Activated CD8-positive, alpha-beta memory T cell treated with anti-CD3 and anti-CD28 coated beads for 36 hours (primary cell): ENCODE results near the gene SPOCK1. TPM values are rescaled to one million over a fixed set of nuclear protein-coding genes. Genes with fewer than 3 reads are reported as not detected.

Experiments
- CTCF ChIA-PET: fragments of 350-600 bp; sonication (Branson Sonifier 250); formaldehyde crosslinking; loops from one replicate; lab custom pipeline; 2021; ENCODE audit warnings: antibody characterized with exemption; lab: Charles Lee
- POLR2A ChIA-PET: fragments of 350-600 bp; sonication (Branson Sonifier 250); formaldehyde crosslinking; loops from one replicate; lab custom pipeline; 2021; ENCODE audit warnings: antibody characterized with exemption; lab: Charles Lee
- total RNA-seq, 2 experiments: library from RNA; stranded (reverse); gene quantifications; one replicate each; pipeline ENCODE4 v1.2.3, GENCODE V29; 2021

The SPOCK1 gene
- total RNA-seq, 2 experiments from 2014 or later = not detected

- CTCF ChIA-PET = no interaction called here
- POLR2A ChIA-PET = no interaction called here
These were observed 183.4 kb downstream of the SPOCK1 start for GRCh38 chr5:137315534-137316345.

DNA sequence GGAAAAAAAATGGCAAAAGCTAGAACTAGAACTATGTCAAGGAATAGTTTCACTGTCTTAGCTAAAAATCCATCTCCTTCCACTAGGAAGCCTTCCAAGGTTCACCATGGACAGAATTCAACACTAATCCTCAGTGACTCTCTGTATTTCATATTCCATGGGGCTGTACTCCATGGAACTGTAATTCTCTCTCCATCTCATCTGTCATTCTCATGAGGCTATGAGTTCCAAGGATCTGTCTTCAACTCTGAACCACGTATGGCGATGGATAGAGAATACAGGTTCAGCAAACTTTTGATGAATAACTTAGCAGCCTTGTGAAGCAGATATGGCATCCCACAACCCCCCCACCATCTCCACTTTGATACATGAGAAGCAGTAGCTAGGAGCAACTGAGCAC is 184.0 kb downstream of the SPOCK1 start:
- ChIA-PET POLR2A (no interaction called here), CTCF (no interaction called here)

DNA sequence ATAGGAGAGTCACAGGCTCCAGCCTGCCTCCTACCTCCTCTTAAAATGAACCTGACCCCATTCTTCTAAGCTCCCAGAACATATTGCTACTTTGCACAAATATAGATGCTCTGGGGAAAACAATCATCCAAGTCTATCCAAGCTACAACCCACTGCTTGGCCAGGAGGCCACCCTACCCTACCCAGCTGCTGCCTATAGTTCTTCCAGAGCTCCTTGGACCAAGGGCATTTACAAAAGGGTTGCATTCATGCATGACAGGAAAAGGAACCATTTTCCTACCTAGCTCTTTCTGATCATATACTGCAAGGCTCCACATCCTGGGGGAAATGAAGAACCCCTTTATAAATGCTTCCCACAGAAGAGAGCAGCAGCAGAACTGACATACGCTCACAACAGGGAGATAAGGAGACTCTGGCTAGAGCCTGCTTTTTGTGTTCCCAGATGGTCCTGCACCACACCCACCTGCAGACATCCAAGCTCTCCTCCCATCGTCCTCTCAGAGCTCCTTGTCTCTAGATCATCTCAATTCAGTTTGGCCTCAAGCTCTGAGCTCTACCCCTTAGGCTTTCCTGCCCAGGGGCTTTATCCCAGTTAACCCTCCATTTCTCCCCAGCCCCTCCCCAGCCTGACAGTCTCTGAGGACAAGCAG is 185.5 kb downstream of the SPOCK1 start:
- CTCF ChIA-PET = no interaction called here
- POLR2A ChIA-PET = no interaction called here

GRCh38 chr5:137312011-137312410 is 187.1 kb downstream of the SPOCK1 start:
- ChIA-PET POLR2A (no interaction called here), CTCF (no interaction called here)

- ChIA-PET CTCF (no interaction called here), POLR2A (no interaction called here)
These were observed 188.9 kb downstream of the SPOCK1 start for GRCh38 chr5:137310051-137310730.

DNA sequence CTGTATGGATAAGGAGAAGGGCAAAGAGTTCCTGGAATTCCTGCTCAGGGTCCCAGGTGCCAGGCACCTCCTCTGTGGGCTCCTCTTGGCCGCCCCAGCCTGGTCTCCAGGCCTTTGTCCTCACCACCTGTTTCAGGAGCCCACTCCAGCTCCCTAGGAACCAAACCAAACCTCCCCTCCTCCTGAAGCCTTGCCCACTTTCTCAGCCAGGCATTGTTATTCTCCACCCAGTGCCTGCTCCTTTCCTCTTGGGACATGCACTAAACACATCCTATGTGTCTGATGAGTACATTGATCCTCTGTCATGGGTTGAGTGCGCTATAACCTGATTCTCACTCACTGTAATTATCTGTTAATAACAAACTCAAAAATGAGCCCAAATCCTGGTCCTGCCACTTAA is 189.8 kb downstream of the SPOCK1 start:
- POLR2A ChIA-PET = no interaction called here

GRCh38 chr5:137308311-137308710 is 190.8 kb downstream of the SPOCK1 start:
- ChIA-PET CTCF (no interaction called here), POLR2A (no interaction called here)

More for the DNA sequence above, 189.8 kb downstream of the SPOCK1 start:
- CTCF ChIA-PET = no interaction called here

DNA sequence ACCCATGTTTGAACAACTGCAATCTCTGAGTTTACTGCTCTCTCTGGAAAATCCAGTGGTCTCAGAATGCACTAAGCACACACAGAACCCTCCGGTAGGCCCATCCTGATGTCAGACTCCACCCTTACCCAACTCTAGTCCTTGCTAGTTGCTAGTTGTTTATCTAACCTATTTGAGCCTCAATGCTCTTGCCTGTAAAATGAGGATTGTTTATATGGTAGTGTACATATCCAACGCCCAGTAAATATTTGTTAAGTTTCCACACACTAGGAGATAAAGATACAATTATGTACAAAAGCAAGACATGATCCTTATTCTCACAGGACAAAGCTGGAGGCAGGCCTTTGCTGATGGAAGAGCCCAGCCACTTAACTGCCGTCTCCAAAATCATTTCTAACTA is 192.2 kb downstream of the SPOCK1 start:
- POLR2A ChIA-PET = no interaction called here
- CTCF ChIA-PET = no interaction called here

DNA sequence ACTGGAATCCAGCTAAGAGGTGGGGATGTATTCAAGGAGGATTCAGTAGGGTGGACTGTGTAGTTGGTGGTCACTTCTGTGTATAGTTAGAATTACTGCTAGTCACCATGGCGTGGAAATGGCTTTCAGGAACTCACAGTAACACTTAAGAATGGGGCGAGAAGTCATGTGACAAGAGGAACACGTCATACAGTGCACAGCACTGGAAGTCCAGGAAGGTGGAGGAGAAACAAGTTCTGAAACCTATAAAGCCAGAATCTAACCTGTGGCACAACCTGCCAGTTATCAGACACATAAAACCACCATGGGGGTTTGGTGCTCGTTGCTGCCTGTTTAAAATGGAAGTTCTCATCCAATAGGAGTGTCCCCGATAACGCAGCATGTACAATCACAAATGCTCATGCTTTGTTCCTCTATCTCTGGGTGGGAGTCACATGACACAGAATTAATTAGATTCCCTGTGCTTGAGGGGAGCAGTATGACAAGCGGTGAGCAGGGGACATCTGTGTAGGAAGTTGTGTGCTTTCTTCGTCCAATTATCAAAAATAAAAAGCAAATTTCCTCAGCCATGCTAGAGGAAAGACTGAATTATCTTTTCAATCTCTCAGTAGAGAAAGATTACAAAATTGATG is 193.0 kb downstream of the SPOCK1 start:
- ChIA-PET CTCF (no interaction called here), POLR2A (no interaction called here)

- CTCF ChIA-PET = no interaction called here
These were observed 194.8 kb downstream of the SPOCK1 start for GRCh38 chr5:137304226-137304874.

DNA sequence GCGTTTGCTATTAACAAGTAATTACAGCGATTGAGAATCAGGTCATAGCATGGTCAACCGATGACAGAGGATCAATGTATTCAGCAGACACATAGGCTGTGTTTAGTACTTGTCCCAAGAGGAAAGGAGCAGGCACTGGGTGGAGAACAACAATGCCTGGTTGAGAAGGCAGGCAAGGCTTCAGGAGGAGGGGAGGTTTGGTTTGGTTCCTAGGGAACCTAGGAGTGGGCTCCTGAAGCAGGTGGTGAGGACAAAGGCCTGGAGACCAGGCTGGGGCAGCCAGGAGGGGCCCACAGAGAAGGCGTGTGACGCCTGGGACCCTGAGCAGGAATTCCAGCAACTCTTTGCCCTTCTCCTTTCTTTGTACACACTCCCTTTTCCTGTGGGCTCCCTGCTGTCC is 195.6 kb downstream of the SPOCK1 start:
- ChIA-PET CTCF (no interaction called here), POLR2A (no interaction called here)

More at GRCh38 chr5:137304226-137304874, 194.8 kb downstream of the SPOCK1 start:
- POLR2A ChIA-PET = no interaction called here

DNA sequence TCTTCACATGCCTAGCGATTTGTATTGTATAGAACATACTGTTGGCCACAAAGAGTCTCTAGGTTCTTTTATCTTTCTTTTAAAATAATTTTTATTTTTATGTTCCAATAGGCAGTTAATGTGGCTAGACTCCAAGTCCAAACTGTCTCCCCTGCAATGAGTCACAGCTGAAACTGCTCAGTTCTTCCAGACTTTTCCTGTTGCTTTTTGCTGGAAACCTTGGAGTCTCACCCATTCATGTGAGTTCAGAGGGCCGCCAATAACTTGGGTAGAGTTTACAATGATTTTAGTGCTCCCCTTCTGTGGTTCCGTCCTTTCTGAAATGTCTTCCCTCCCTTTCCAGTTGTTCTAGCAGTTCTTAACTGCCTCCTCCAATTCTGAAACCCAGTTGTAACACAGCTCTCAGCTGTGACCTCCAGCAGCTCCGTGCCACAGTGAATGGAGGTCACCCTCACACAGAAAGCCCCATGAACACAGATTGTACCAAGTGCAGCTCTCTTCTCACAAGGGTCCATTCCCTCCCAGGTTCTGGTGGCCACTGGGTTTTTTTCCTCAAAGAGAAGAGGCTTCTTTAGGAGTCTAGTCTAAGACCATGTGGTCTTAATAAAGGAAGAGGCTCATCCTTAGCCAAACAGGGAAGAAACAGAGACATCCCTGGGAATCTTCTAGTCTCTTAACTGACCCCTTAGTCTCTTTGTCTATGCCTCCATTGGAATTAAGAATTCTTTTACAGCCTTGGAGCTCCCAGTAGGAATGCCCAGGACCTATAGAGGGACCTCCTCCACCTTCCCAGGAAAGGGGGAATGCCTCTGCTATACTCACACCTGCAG is 198.5 kb downstream of the SPOCK1 start:
- ChIA-PET POLR2A (no interaction called here), CTCF (no interaction called here)

DNA sequence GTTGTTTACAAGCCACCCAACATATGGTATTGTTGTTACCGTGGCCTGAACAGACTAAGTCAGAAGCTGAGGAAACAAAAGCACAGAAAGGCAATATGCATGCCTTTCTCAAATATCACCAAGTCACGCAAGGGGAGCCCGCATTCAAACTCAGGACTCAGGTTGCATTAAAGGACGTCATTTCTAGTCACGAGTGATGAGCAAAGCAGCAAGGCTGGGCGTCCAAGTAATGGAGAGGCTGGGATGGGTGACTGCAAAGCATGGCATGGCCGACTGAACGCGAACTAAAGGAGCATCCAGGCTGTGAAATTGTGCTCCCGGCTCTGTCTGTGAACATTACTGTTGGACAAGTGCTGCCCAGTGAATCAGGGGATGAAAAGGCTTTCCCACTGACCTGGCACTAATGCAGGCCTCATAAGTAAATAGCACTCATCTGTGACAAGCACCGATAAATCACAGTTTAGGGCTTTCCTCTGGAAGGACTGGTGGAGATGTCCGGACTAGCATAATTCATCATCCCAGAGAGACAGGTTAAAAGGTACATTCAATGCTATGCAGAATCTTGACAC is 202.8 kb downstream of the SPOCK1 start:
- ChIA-PET CTCF (no interaction called here), POLR2A (no interaction called here)

DNA sequence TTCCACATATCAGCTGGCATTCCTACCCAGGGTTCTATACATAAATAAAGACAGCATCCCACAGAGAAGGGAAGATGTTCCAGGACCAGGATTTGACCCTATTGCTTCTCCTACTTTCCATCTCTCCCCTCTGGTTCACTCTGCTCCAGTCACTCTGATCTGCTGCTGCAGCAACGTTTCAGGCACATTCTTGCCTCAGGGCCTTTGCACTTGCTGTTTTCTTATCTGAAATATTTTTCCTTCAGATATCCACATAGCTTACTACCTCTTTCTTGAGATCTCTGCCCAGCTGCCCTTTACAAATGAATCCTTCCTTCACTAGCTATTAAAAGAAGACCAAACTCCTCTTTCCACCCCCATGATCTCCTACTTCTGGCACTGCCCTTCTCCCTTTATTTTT is 204.5 kb downstream of the SPOCK1 start:
- ChIA-PET POLR2A (no interaction called here), CTCF (no interaction called here)

DNA sequence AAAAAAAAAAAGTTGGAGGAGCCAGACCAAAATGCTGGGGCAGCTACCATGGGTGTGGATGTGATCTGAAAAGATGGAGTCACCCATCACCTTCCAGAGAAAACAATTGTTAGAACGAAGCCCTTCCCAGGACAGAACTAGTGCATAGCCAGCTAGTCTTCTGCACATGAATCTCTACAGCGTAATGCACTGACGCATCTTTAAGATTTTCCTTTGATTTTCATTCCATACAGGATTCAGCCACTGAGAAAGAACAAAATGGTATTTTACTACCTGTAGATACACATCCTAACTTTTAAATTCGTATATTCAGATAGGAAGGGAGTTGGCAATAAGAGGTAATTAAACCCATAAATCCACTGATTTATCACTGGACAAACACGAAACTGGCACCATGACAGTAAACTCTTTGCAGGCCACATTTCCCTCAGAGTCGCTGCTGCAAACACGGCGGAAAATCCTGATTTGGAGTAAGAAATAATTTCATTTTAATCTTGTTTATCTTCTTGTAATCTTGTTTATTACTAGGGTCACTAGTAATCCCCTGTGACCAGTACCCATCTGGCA is 206.6 kb downstream of the SPOCK1 start:
- POLR2A ChIA-PET = no interaction called here
- CTCF ChIA-PET = no interaction called here

DNA sequence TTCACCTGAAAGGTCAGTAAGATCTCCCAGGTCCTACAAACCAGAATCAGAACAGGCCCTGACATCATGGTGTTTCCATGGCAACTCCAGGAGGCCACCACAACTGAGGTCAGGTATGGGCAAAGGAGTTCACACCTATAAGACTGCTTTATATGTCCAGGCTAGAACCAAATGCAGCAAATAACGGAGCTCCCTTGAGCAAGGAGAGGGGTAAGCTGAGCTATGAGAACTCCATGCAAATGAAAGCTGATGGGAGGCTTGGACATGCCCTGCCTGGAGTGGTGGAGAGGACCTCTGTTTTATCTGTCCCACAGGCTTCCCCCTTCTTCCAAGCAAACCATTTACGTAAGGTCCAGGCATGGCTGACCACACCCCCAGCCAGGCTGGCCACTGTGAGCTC is 207.7 kb downstream of the SPOCK1 start:
- POLR2A ChIA-PET = no interaction called here
- CTCF ChIA-PET = no interaction called here

- ChIA-PET POLR2A (no interaction called here), CTCF (no interaction called here)
These were observed 208.1 kb downstream of the SPOCK1 start for GRCh38 chr5:137291031-137291430.

- POLR2A ChIA-PET = no interaction called here
- CTCF ChIA-PET = no interaction called here
These were observed 208.8 kb downstream of the SPOCK1 start for GRCh38 chr5:137290373-137290772.
